Measurements from ENCODE around the gene ACTL6B.

The ACTL6B gene

GRCh38 chr7:100685631-100686145 lies 29.4 kb upstream of the ACTL6B start:
- H4K20me1 ChIP-seq (ENCODE audit: insufficient read depth, low read length), result no peaks in the 10 kb centered on the region

GRCh38 chr7:100685049-100685605 lies 28.9 kb upstream of the ACTL6B start:
- H3K4me2 ChIP-seq (ENCODE audit: low read length), result no peak overlapping the region
- H3K9me3 ChIP-seq (ENCODE audit: low read length), result no peaks in the 10 kb centered on the region
- no peaks in the 10 kb centered on the region for H3K4me1 ChIP-seq (ENCODE audit: insufficient read depth, low read length, severe bottlenecking)
- peaks cover 99% of the 10 kb centered on the region for H3K36me3 ChIP-seq (ENCODE audit: insufficient read depth, low read length)
- no peaks in the 10 kb centered on the region for H3K27me3 ChIP-seq (ENCODE audit: insufficient read depth, low read length)
- H3K27ac ChIP-seq (ENCODE audit: low read depth, low read length, poor library complexity, severe bottlenecking), result no peak overlapping the region
- H4K20me1 ChIP-seq (ENCODE audit: insufficient read depth, low read length), result no peaks in the 10 kb centered on the region
- peaks cover 7% of the 10 kb centered on the region; the same call in 1 of the 2 replicates for H3K79me2 ChIP-seq (ENCODE audit: insufficient read depth, low read length)
- no peak overlapping the region for H3K9ac ChIP-seq (ENCODE audit: low read length)
- TF ChIP-seq CTCF (IDR thresholded peaks at IDR 0.05; ENCODE audit: low read length), result no peak
- TF ChIP-seq EZH2 (IDR thresholded peaks at IDR 0.05; ENCODE audit: borderline replicate concordance, low read length), result no peak
- H3K4me3 ChIP-seq (ENCODE audit: low read depth, low read length, poor library complexity, severe bottlenecking), result no peak overlapping the region
- H3K9me2 ChIP-seq (ENCODE audit: low read depth, low read length), result no peaks in the 10 kb centered on the region
- no peak overlapping the region for H2AFZ ChIP-seq (ENCODE audit: low read length)
- H3F3A ChIP-seq (ENCODE audit: insufficient read depth, low read length), result no peaks in the 10 kb centered on the region

More at GRCh38 chr7:100685631-100686145, 29.4 kb upstream of the ACTL6B start:
- Histone ChIP-seq H3K27me3 (ENCODE audit: insufficient read depth, low read length) (no peaks in the 10 kb centered on the region), H3K9me3 (ENCODE audit: low read length) (no peaks in the 10 kb centered on the region), H3K27ac (ENCODE audit: low read depth, low read length, poor library complexity, severe bottlenecking) (no peak overlapping the region), H2AFZ (ENCODE audit: low read length) (no peak overlapping the region), H3K9me2 (ENCODE audit: low read depth, low read length) (no peaks in the 10 kb centered on the region), H3F3A (ENCODE audit: insufficient read depth, low read length) (no peaks in the 10 kb centered on the region), H3K36me3 (ENCODE audit: insufficient read depth, low read length) (peaks cover 95% of the 10 kb centered on the region), H3K9ac (ENCODE audit: low read length) (no peak overlapping the region), H3K79me2 (ENCODE audit: insufficient read depth, low read length) (peaks cover 10% of the 10 kb centered on the region), H3K4me1 (ENCODE audit: insufficient read depth, low read length, severe bottlenecking) (no peaks in the 10 kb centered on the region), H3K4me2 (ENCODE audit: low read length) (no peak overlapping the region), H3K4me3 (ENCODE audit: low read depth, low read length, poor library complexity, severe bottlenecking) (no peak overlapping the region)
- TF ChIP-seq EZH2 (IDR thresholded peaks at IDR 0.05; ENCODE audit: borderline replicate concordance, low read length), result no peak
- no peak for TF ChIP-seq CTCF (IDR thresholded peaks at IDR 0.05; ENCODE audit: low read length)

GRCh38 chr7:100684534-100685042 lies 28.3 kb upstream of the ACTL6B start:
- Histone ChIP-seq H3K9me2 (ENCODE audit: low read depth, low read length) (no peaks in the 10 kb centered on the region), H3K27ac (ENCODE audit: low read depth, low read length, poor library complexity, severe bottlenecking) (no peak overlapping the region), H3K4me3 (ENCODE audit: low read depth, low read length, poor library complexity, severe bottlenecking) (no peak overlapping the region), H3K27me3 (ENCODE audit: insufficient read depth, low read length) (no peaks in the 10 kb centered on the region), H3K79me2 (ENCODE audit: insufficient read depth, low read length) (peaks cover 1% of the 10 kb centered on the region; the same call in 1 of the 2 replicates), H2AFZ (ENCODE audit: low read length) (no peak overlapping the region), H3K36me3 (ENCODE audit: insufficient read depth, low read length) (peaks cover 99% of the 10 kb centered on the region), H4K20me1 (ENCODE audit: insufficient read depth, low read length) (no peaks in the 10 kb centered on the region), H3F3A (ENCODE audit: insufficient read depth, low read length) (no peaks in the 10 kb centered on the region), H3K4me1 (ENCODE audit: insufficient read depth, low read length, severe bottlenecking) (no peaks in the 10 kb centered on the region), H3K9ac (ENCODE audit: low read length) (no peak overlapping the region), H3K9me3 (ENCODE audit: low read length) (no peaks in the 10 kb centered on the region), H3K4me2 (ENCODE audit: low read length) (no peak overlapping the region)
- no peak for TF ChIP-seq CTCF (IDR thresholded peaks at IDR 0.05; ENCODE audit: low read length)
- TF ChIP-seq EZH2 (IDR thresholded peaks at IDR 0.05; ENCODE audit: borderline replicate concordance, low read length), result no peak
